Activated naive CD8-positive, alpha-beta T cell treated with anti-CD3 and anti-CD28 coated beads for 36 hours (primary cell): ENCODE measurements around the gene IMMP2L. TPM values are rescaled to one million over a fixed set of nuclear protein-coding genes. Genes with fewer than 3 reads are reported as not detected.
"Not testable (repeated sequence)": the region's sequence is repeated elsewhere in the genome, so short reads cannot be mapped to it uniquely, and the experiment has no call there.

Source experiments
- DNase-seq: peaks from one replicate; pipeline ENCODE4 v3.0.0; 2021
- H3K27ac Mint-ChIP-seq: one replicate; pipeline ENCODE4 v1.8.0; 2022; ENCODE audit warnings: mild to moderate bottlenecking, moderate library complexity, mixed read lengths
- H3K27me3 Mint-ChIP-seq: one replicate; pipeline ENCODE4 v1.8.0; 2022; ENCODE audit warnings: mild to moderate bottlenecking, mixed read lengths
- H3K36me3 Mint-ChIP-seq: one replicate; pipeline ENCODE4 v1.8.0; 2021; ENCODE audit warnings: mild to moderate bottlenecking, mixed read lengths
- H3K4me1 Mint-ChIP-seq: one replicate; pipeline ENCODE4 v1.8.0; 2021; ENCODE audit warnings: mixed read lengths
- H3K4me3 Mint-ChIP-seq: one replicate; pipeline ENCODE4 v1.8.0; 2022; ENCODE audit warnings: mild to moderate bottlenecking, moderate library complexity, mixed read lengths
- H3K9me3 Mint-ChIP-seq: one replicate; pipeline ENCODE4 v1.8.0; 2022; ENCODE audit warnings: mixed read lengths
- total RNA-seq, 2 experiments: library from RNA; stranded (reverse); gene quantifications; one replicate each; pipeline ENCODE4 v1.2.3, GENCODE V29; 2021

IMMP2L gene
- total RNA-seq, 2 experiments from 2014 or later, result 18.5 to 20.9 TPM

- Mint-ChIP-seq H3K4me3 (no peak overlapping the region), H3K27me3 (no peaks in the 10 kb centered on the region), H3K27ac (no peak overlapping the region), H3K9me3 (peaks cover 2% of the 10 kb centered on the region), H3K36me3 (peaks cover 7% of the 10 kb centered on the region), H3K4me1 (peaks cover 16% of the 10 kb centered on the region)
- DNase-seq, result no peak
These were observed 597.5 kb downstream of the IMMP2L start for GRCh38 chr7:110964775-110965174.

- H3K4me1 Mint-ChIP-seq, result peaks cover 12% of the 10 kb centered on the region
- no peak for DNase-seq
- H3K27ac Mint-ChIP-seq, result no peak overlapping the region
- peaks cover 3% of the 10 kb centered on the region for H3K36me3 Mint-ChIP-seq
- H3K27me3 Mint-ChIP-seq, result no peaks in the 10 kb centered on the region
- peaks cover 5% of the 10 kb centered on the region for H3K9me3 Mint-ChIP-seq
- H3K4me3 Mint-ChIP-seq, result no peak overlapping the region
These were observed 599.5 kb downstream of the IMMP2L start for GRCh38 chr7:110962826-110963225.

- H3K27me3 Mint-ChIP-seq, result no peaks in the 10 kb centered on the region
- H3K27ac Mint-ChIP-seq, result no peak overlapping the region
- no peak for DNase-seq
- H3K4me1 Mint-ChIP-seq, result peaks cover 12% of the 10 kb centered on the region
- peaks cover 5% of the 10 kb centered on the region for H3K9me3 Mint-ChIP-seq
- H3K36me3 Mint-ChIP-seq, result peaks cover 3% of the 10 kb centered on the region
- H3K4me3 Mint-ChIP-seq, result no peak overlapping the region
These were observed 599.9 kb downstream of the IMMP2L start for GRCh38 chr7:110962374-110962773.

GRCh38 chr7:110960811-110961210 is 601.5 kb downstream of the IMMP2L start:
- DNase-seq, result no peak
- Mint-ChIP-seq H3K9me3 (peaks cover 5% of the 10 kb centered on the region), H3K36me3 (peaks cover 3% of the 10 kb centered on the region), H3K4me3 (no peak overlapping the region), H3K27me3 (no peaks in the 10 kb centered on the region), H3K27ac (no peak overlapping the region), H3K4me1 (peaks cover 12% of the 10 kb centered on the region)

DNA sequence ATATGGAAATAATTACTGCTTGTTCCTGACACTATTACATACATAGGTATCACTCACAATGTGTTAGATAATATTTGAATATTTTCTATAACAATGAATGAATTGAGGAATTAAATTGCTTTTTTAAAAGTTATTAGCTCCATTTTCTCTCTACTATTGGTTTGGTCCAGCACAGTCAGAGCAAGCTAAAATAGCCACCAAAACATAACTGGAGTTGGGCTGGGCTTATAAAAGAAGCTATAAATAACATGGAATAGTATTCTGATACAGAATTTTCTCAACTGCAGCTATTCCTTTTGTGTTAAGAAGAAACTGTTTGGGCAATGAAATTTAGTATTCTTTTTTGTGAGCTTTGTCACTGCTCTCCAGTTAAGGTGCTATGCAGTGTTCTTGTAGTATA is 614.0 kb downstream of the IMMP2L start:
- Mint-ChIP-seq H3K27me3 (no peaks in the 10 kb centered on the region), H3K4me1 (peaks cover 17% of the 10 kb centered on the region), H3K4me3 (no peak overlapping the region), H3K36me3 (no peaks in the 10 kb centered on the region), H3K9me3 (peaks cover 4% of the 10 kb centered on the region), H3K27ac (no peak overlapping the region)
- DNase-seq, result no peak

GRCh38 chr7:110947408-110947807 is 614.9 kb downstream of the IMMP2L start:
- no peaks in the 10 kb centered on the region for H3K36me3 Mint-ChIP-seq
- H3K4me3 Mint-ChIP-seq, result no peak overlapping the region
- H3K4me1 Mint-ChIP-seq, result peaks cover 17% of the 10 kb centered on the region
- DNase-seq, result no peak
- H3K27me3 Mint-ChIP-seq, result no peaks in the 10 kb centered on the region
- H3K27ac Mint-ChIP-seq, result no peak overlapping the region
- peaks cover 2% of the 10 kb centered on the region for H3K9me3 Mint-ChIP-seq

DNA sequence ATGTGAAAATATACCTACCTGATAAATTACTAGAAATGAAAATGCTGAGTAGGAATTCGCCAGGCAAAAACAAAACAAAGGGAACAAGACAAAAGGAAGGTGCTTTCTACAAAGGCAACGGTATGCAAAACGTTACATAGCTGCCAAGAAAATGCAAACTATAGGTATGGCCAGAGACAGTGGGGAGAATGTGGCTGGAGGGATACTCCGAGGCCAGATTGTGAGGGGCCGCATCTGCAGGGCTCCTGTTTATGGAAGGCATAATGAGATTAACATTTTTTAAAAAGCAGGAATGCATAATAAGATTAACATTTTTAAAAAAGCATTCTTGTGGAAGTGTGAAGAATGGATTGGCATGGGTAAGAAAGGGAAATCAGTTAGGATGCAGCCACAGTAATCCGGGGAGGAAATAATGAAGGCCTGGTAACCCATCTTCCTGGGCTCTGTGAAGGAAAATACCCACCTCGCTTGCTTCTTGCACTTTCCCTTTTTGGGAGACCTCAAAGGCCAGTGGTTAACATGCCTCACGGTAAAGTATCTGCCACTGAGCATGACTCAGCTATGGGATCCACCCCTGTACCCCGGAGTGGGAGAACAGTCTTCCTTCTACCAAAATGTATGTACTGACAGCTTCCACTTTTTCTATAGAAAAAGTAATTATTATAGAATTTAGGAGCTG is 617.2 kb downstream of the IMMP2L start:
- Mint-ChIP-seq H3K4me1 (peaks cover 21% of the 10 kb centered on the region), H3K27ac (no peak overlapping the region), H3K4me3 (no peak overlapping the region), H3K36me3 (no peaks in the 10 kb centered on the region), H3K27me3 (no peaks in the 10 kb centered on the region), H3K9me3 (peaks cover 2% of the 10 kb centered on the region)
- DNase-seq, result no peak

DNA sequence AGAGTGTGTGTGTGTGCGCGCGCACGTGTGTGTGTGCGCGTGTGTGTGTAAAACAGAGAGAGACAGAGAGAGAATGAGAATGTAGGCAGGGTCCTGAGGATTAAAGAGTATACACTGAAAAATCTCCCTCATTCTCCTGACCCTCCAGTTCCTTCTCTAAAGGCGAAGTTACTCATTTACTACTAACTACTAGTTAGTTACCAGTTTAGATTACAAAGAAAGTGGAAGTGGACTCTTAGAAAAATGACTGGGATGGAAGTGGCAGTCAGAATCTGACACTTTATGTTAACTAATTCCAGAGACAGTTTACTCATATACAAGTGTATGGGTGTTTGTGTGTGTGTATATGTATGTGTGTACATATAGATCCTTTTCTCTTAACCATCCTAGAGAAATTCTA is 617.8 kb downstream of the IMMP2L start:
- peaks cover 21% of the 10 kb centered on the region for H3K4me1 Mint-ChIP-seq
- H3K27ac Mint-ChIP-seq, result no peak overlapping the region
- no peaks in the 10 kb centered on the region for H3K36me3 Mint-ChIP-seq
- H3K4me3 Mint-ChIP-seq, result no peak overlapping the region
- peaks cover 2% of the 10 kb centered on the region for H3K9me3 Mint-ChIP-seq
- H3K27me3 Mint-ChIP-seq, result no peaks in the 10 kb centered on the region
- DNase-seq, result no peak

DNA sequence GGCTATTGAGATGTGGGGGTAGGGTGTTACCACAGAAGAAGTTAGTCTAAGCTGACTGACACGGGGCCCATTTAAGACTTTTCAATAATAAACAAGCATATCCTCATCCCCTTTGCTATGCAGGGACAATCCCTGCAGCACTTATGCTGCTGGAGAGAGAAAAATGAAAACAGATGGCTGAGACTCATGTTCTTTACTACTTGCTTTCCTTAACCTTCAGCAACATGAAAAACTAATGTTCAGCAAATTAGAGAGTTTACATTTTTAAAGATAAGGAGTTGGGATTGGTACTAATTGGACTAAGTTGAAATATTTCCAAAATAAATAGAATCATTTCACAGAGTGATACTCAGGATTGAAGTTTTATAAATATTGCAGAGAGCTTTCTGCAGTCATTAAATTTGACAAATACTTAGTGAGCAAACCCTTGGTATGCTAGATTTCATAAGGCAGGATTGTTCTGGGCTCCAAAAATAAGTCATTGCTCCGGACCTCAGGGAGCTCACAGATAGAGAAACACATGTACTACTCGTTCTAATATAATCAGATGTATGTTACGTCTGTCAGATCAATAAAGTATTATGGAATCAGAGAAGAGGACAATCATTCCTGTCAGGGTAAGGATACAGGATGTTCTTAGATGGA is 618.5 kb downstream of the IMMP2L start:
- H3K27ac Mint-ChIP-seq, result no peak overlapping the region
- peaks cover 2% of the 10 kb centered on the region for H3K9me3 Mint-ChIP-seq
- no peaks in the 10 kb centered on the region for H3K27me3 Mint-ChIP-seq
- no peak for DNase-seq
- H3K36me3 Mint-ChIP-seq, result no peaks in the 10 kb centered on the region
- H3K4me1 Mint-ChIP-seq, result peaks cover 21% of the 10 kb centered on the region
- no peak overlapping the region for H3K4me3 Mint-ChIP-seq

DNA sequence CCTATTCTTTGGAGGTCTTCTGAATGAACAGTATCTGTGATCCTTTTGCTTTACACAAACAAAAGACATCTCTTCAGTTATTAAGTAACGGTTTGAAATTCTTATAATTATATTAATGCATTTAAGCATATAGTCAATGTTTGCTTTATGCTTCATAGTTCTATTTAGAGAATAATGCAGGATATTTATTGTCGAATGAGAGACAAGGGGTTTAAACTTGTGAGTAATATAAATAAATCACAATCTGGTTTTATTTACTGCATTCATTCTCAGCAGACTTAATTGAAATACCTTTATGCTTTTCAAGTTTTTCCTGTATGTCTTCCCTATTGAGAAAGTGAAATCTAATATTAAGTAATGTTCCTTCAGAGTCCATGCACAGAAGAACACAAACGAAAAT is 620.9 kb downstream of the IMMP2L start:
- Mint-ChIP-seq H3K9me3 (no peaks in the 10 kb centered on the region), H3K27me3 (no peaks in the 10 kb centered on the region), H3K4me3 (no peak overlapping the region), H3K4me1 (peaks cover 23% of the 10 kb centered on the region), H3K27ac (no peak overlapping the region), H3K36me3 (no peaks in the 10 kb centered on the region)
- DNase-seq, result no peak

- no peak for DNase-seq
- H3K27me3 Mint-ChIP-seq, result no peaks in the 10 kb centered on the region
- H3K4me1 Mint-ChIP-seq, result peaks cover 22% of the 10 kb centered on the region
- no peaks in the 10 kb centered on the region for H3K36me3 Mint-ChIP-seq
- no peak overlapping the region for H3K4me3 Mint-ChIP-seq
- no peaks in the 10 kb centered on the region for H3K9me3 Mint-ChIP-seq
- H3K27ac Mint-ChIP-seq, result no peak overlapping the region
These were observed 621.5 kb downstream of the IMMP2L start for GRCh38 chr7:110940756-110941155.

GRCh38 chr7:110938165-110938564 is 624.1 kb downstream of the IMMP2L start:
- Mint-ChIP-seq H3K36me3 (peaks cover 15% of the 10 kb centered on the region), H3K27me3 (no peaks in the 10 kb centered on the region), H3K27ac (no peak overlapping the region), H3K4me3 (no peak overlapping the region), H3K4me1 (peaks cover 8% of the 10 kb centered on the region), H3K9me3 (peaks cover 11% of the 10 kb centered on the region)
- DNase-seq, result no peak

GRCh38 chr7:110936665-110937064 is 625.6 kb downstream of the IMMP2L start:
- peaks cover 15% of the 10 kb centered on the region for H3K36me3 Mint-ChIP-seq
- H3K4me3 Mint-ChIP-seq, result not testable (repeated sequence)

GRCh38 chr7:110929480-110930249 is 632.6 kb downstream of the IMMP2L start:
- DNase-seq, result no peak
- Mint-ChIP-seq H3K9me3 (peaks cover 7% of the 10 kb centered on the region), H3K36me3 (peaks cover 14% of the 10 kb centered on the region), H3K4me1 (peaks cover 20% of the 10 kb centered on the region), H3K27ac (no peak overlapping the region), H3K27me3 (no peaks in the 10 kb centered on the region), H3K4me3 (no peak overlapping the region)

More at GRCh38 chr7:110936665-110937064, 625.6 kb downstream of the IMMP2L start:
- Mint-ChIP-seq H3K9me3 (peaks cover 11% of the 10 kb centered on the region), H3K27ac (peak overlapping the region; percentile 18)
- H3K4me1 Mint-ChIP-seq, H3K27me3 Mint-ChIP-seq, DNase-seq: not testable (repeated sequence)

- Mint-ChIP-seq H3K27ac (no peak overlapping the region), H3K9me3 (no peaks in the 10 kb centered on the region), H3K4me3 (no peak overlapping the region), H3K27me3 (no peaks in the 10 kb centered on the region), H3K36me3 (peaks cover 8% of the 10 kb centered on the region), H3K4me1 (peaks cover 27% of the 10 kb centered on the region)
- DNase-seq, result no peak
These were observed 639.4 kb downstream of the IMMP2L start for GRCh38 chr7:110922906-110923305.
